BE2C (cell line): ENCODE results near the gene PROM1.

ENCODE experiments used
- DNase-seq: peaks from one replicate; pipeline ENCODE4 v3.0.0-alpha.2; 2020
- H3K27me3 ChIP-seq: fragments of 250-450 bp; sonication (Bioruptor Pico); 2 replicates; pipeline ENCODE4 v1.5.1; 2020; ENCODE audit warnings: mild to moderate bottlenecking
- H3K36me3 ChIP-seq: fragments of 250-450 bp; sonication (Bioruptor Pico); 2 replicates; pipeline ENCODE4 v1.5.1; 2020; ENCODE audit warnings: mild to moderate bottlenecking
- H3K4me1 ChIP-seq: fragments of 250-450 bp; sonication (Bioruptor Pico); 2 replicates; pipeline ENCODE4 v1.5.1; 2020
- H3K4me3 ChIP-seq: 2 replicates; pipeline ENCODE4 v1.5.1; 2011; ENCODE audit warnings: low read depth, low read length
- H3K9me3 ChIP-seq: fragments of 250-450 bp; sonication (Bioruptor Pico); 2 replicates; pipeline ENCODE4 v1.5.1; 2020
- CTCF ChIP-seq: IDR thresholded peaks from 2 replicates; pipeline ENCODE4 v1.5.1; 2012; ENCODE audit warnings: mild to moderate bottlenecking, low read depth, low read length

Gene PROM1

DNA sequence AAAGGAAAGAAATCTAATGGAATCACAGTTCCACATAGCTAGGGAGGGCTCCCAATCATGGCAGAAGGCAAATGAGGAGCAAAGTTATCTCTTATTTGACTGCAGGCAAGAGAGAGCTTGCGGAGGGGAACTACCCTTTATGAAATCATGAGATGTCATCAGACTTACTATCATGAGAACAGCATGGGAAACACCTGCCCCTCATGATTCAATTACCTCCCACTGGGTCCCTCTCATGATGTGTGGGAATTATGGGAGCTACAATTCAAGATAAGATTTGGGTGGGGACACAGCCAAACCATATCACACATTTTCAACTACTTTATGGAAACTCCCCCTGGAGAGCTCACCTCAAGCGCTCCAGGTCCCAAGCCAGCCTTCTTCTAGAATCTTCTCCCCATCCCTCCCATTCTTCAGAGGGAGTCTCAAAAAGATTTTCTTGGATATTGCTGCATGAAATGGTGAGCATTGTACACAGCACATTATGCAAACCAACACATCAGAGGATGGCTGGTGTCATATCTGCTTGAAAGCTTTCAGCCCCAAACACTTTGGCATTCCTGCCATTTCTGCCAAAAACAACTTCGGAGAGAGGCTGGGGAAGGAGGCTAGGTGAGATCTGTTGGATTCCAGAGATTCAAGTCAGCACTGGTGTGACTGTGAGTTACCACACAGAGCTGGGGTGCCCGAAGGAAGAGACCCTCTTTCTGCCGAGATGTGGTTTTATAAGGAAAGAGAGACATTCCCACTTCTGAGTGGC is 152.2 kb downstream of the PROM1 start:
- no peaks in the 10 kb centered on the region for H3K9me3 ChIP-seq
- H3K4me1 ChIP-seq, result no peaks in the 10 kb centered on the region
- no peak overlapping the region for H3K4me3 ChIP-seq
- DNase-seq, result no peak
- H3K36me3 ChIP-seq, result no peaks in the 10 kb centered on the region
- peaks cover 11% of the 10 kb centered on the region; the same call in 1 of the 2 replicates for H3K27me3 ChIP-seq
- no peak for TF ChIP-seq CTCF

GRCh38 chr4:15930314-15930713 is 153.5 kb downstream of the PROM1 start:
- no peak for TF ChIP-seq CTCF
- Histone ChIP-seq H3K4me1 (no peaks in the 10 kb centered on the region), H3K4me3 (no peak overlapping the region), H3K9me3 (no peaks in the 10 kb centered on the region), H3K27me3 (peaks cover 11% of the 10 kb centered on the region; the same call in 1 of the 2 replicates), H3K36me3 (no peaks in the 10 kb centered on the region)
- no peak for DNase-seq

GRCh38 chr4:15929540-15929939 is 154.3 kb downstream of the PROM1 start:
- peaks cover 11% of the 10 kb centered on the region; the same call in 1 of the 2 replicates for H3K27me3 ChIP-seq
- no peaks in the 10 kb centered on the region for H3K9me3 ChIP-seq
- H3K4me3 ChIP-seq, result no peak overlapping the region
- H3K4me1 ChIP-seq, result no peaks in the 10 kb centered on the region
- DNase-seq, result no peak
- no peak for TF ChIP-seq CTCF
- H3K36me3 ChIP-seq, result no peaks in the 10 kb centered on the region

DNA sequence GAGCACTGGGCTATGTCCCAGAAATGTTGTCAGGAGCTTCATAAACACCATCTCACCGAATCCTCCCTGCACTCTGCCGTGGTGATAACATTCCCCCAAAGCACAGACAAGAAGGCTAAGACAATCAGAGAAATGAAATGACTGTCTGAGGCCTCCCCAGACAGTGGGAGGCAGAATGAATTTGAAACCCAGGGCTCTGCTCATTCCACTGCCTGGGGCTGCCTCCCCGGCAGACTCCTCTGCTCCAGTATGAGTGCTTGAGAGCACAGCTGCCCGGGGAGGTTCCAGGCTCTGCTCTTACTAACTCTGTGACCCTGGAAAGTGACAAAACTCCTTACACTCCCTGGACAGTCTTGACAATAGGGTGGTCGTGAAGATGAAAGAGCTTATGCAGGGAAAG is 154.9 kb downstream of the PROM1 start:
- no peak overlapping the region for H3K4me3 ChIP-seq
- DNase-seq, result no peak
- TF ChIP-seq CTCF, result no peak
- H3K9me3 ChIP-seq, result no peaks in the 10 kb centered on the region
- no peaks in the 10 kb centered on the region for H3K36me3 ChIP-seq
- no peaks in the 10 kb centered on the region for H3K4me1 ChIP-seq
- H3K27me3 ChIP-seq, result peaks cover 11% of the 10 kb centered on the region; the same call in 1 of the 2 replicates

GRCh38 chr4:15926486-15926885 is 157.3 kb downstream of the PROM1 start:
- Histone ChIP-seq H3K27me3 (peaks cover 7% of the 10 kb centered on the region; the same call in 1 of the 2 replicates), H3K9me3 (no peaks in the 10 kb centered on the region), H3K36me3 (no peaks in the 10 kb centered on the region), H3K4me1 (no peaks in the 10 kb centered on the region), H3K4me3 (no peak overlapping the region)
- TF ChIP-seq CTCF, result no peak
- DNase-seq, result no peak

DNA sequence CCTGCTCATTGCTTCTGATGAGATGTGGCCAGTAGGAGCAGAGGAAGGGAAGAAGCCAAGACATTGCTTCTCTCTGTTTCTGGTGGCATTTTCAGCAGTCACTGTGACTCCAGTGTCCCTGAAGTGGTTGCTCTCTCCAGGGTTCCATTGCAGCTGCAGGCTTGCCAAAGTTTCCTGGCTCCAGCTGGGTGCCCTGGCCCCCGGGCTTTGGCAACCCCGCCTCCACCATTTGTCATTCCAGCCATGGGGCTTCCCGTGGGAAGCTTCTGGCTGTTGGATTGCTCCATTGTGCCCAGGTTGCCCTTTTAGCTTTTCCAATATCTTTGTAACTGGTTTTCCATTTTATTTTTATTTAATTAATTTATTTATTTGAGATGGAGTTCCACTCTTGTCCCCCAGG is 158.0 kb downstream of the PROM1 start:
- Histone ChIP-seq H3K4me3 (no peak overlapping the region), H3K36me3 (no peaks in the 10 kb centered on the region), H3K27me3 (0 out of 2 replicates have a peak, but pooled peaks cover 5% of the 10 kb centered on the region), H3K4me1 (no peaks in the 10 kb centered on the region), H3K9me3 (no peaks in the 10 kb centered on the region)
- TF ChIP-seq CTCF, result no peak
- no peak for DNase-seq
